GM19395 (cell line): ENCODE data around the gene HIGD1C.

Experiments used
- ATAC-seq: cut with Tn5 transposase; IDR thresholded peaks from one replicate; pipeline ENCODE4 v1.9.1; 2021; ENCODE audit warnings: mild to moderate bottlenecking, moderate library complexity; ENCODE audit not compliant: unreplicated experiment

HIGD1C gene

GRCh38 chr12:50981319-50982239, 29.2 kb downstream of the HIGD1C start:
- no peak for ATAC-seq

- no peak for ATAC-seq
Observed at GRCh38 chr12:50984586-50985298, 32.4 kb downstream of the HIGD1C start.

- ATAC-seq: no peak
Observed at GRCh38 chr12:50985322-50985721, 33.0 kb downstream of the HIGD1C start.

GRCh38 chr12:50986966-50987737, 34.8 kb downstream of the HIGD1C start:
- ATAC-seq: no peak

DNA sequence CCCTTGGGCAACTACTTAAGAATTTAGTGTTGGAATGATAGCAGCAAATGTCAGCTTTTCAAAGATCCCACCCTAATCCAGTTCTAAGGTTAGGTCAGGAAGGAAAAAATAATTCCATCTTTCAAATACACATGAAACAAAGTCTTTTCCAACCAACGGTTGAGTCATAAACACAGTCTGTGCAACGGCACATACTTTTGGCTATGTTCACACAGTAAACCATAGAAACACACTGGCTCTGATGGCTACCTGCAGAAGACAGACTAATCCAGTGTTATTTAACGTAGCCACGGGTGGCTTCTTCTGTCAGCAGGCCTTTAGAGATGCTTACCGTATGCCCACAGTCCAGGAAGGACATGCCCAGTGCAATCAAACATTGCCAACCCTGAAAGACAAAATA, 35.7 kb downstream of the HIGD1C start:
- ATAC-seq: no peak

- no peak for ATAC-seq
Observed at GRCh38 chr12:50988871-50989270, 36.5 kb downstream of the HIGD1C start.

- ATAC-seq: no peak
Observed at GRCh38 chr12:50990147-50990727, 37.9 kb downstream of the HIGD1C start.

DNA sequence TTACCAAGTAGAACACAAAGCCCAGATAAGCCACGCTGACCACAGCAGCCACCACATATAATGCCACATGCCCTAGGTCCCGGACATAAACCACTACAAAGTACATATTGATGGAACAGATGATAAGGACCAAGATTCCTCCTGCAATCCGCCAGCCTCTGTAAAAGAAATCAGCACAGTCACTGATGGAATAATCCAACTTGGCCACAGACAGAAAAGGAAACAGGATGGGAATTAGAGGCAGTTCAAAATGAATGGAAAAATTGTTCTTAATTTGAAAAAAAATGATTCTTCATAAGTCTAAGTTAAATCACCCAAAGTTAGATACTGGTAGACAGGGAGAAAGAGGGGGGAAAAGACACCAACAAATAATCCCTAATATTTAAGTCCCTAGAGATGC, 38.4 kb downstream of the HIGD1C start:
- ATAC-seq: no peak

GRCh38 chr12:50991291-50991690, 38.9 kb downstream of the HIGD1C start:
- ATAC-seq: no peak

DNA sequence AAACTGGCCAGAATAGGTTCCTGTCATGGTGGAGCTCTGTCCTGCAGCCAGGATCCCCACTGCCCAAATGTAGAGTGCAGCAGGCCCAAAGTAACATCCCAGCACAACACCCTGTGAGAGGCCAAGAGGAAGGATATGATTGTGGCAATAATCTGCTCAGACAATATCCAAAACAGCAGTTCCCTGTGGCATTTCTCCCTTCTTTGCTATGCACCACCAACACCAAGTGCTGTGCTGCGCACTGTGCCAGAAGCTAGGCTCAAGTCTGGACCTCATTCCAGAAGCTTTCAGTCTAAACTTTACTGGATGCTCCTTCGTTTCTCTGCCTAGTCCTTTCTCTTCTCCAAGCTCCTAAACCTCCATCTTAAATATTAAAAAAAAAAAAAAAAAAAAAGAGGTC, 40.5 kb downstream of the HIGD1C start:
- no peak for ATAC-seq

DNA sequence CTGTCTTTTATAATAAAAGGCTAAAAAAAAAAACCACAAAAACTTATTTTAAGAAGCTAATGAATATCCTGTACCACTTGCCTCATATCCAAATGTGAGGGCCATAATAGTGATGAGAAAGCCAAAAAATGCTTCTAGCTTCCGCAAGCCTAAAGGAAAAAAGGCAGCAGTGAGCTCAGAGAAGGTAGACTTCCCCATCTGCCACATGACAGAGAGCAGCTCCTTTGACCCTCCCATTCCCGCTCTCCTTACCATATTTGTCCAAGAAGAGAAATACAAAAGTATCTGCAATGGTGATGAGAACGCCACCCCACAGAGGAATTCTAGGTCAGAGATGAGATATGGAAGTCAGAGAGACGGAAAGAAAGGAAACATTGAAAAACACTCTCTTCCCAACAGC, 46.7 kb downstream of the HIGD1C start:
- no peak for ATAC-seq

DNA sequence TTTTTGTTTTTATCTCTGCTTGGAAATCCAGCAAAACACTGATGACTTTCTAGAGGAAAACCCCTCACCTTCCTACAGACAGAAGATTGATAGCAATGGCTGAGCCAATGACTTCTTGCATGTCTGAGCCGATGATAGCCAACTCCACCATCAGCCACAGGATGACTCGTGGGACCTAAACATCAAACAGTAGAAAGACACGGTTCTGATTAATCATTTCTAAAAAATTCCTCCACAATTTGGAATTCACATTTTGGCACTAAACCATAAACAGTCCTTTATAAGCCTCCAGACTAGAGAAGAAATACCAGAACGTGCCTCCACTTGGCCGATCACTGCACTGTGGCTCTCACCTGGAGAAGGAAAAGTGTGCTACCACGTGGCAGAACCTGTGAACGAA, 47.9 kb downstream of the HIGD1C start:
- ATAC-seq: no peak

- no peak for ATAC-seq
Observed at GRCh38 chr12:51001799-51002198, 49.5 kb downstream of the HIGD1C start.

DNA sequence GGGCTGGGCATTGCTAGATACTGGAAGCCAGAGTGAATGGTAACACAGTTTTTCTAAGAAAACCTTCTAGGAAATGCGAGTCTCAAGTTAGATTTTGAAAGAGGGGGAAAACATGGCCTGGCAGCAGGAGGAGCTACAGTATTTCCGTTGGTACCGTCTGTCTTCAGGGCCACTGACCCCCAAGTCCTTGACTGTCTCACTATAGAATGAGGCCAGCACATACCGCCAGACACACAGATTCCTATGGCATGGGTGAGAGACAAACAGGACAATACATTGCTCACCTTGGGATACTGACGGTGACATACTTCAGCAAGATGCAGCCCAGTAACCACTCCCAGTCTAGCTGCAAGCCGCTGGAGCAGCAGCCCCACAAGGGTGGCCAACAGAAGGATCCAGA, 52.2 kb downstream of the HIGD1C start:
- no peak for ATAC-seq

DNA sequence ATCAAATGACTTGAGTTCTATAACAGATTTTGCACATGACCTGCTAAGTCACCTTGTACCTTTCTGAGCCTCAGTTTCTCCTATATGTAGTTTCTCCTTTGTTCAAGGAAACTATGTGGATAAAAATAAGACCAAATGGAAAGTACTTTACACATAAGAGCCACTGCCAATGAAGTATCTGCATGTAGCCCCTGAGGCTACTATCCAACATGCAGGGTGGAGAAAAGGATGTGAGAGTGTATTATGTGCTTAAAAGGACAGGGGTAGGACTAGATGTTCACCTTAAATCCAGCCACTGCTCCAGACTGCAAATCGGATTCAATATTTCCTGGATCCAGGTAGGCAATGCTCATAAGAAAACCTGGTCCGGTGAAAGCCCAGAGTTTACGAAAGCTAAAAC, 52.7 kb downstream of the HIGD1C start:
- ATAC-seq: no peak

- ATAC-seq: no peak
Observed at GRCh38 chr12:51005671-51006070, 53.3 kb downstream of the HIGD1C start.

DNA sequence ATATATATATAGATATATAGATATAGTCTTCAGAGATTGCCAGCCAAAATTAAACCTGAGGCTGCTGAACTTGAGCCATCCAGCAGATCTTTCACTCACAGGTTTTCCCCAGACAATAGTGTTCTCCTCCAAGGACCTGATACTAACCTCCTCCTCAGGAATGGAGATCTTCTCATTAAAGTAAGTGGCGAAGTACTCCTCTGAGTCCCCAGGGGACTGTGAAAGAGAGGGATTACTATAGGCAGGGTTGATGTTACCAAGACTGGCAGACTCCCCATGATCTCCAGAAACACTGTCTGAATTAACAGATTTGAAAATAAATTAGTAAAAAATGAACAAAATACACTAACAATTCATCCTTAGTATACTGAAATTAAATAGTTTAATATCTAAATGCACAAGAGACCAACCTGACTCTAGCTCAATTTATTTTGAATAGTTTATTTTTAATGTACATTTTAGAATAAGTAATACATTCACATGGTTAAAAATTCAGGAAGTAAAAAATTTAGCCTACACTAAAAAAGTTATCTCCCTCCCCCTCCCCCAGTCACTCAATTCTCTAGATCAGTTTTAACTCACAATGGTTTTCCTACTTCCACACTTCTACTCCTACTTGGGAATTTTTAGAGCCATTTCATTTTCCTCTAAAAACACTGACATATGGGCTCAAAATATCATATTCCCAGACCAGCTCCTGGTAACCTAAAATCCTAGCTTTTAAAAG, 56.1 kb downstream of the HIGD1C start:
- no peak for ATAC-seq

- ATAC-seq: no peak
Observed at GRCh38 chr12:51009056-51009440, 56.7 kb downstream of the HIGD1C start.

DNA sequence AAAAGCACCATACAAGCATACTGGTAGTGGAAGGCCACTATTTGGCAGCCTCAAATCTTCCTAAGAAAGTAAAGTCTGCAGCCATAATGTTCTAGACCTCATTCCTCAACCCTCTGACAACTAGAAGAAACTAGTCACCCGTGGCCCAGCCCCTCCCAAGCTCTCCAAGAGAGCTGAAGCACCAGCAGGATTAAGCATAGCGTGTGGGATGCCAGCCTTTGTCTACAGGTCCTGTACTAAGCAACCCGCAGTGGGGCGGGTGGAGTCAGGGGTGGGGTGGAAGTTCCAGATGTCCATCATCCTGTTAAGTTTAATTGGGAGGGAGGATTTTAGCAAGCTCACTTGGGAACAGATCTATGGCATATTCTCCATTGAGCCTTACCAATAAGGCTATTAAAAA, 59.6 kb downstream of the HIGD1C start:
- ATAC-seq: no peak

DNA sequence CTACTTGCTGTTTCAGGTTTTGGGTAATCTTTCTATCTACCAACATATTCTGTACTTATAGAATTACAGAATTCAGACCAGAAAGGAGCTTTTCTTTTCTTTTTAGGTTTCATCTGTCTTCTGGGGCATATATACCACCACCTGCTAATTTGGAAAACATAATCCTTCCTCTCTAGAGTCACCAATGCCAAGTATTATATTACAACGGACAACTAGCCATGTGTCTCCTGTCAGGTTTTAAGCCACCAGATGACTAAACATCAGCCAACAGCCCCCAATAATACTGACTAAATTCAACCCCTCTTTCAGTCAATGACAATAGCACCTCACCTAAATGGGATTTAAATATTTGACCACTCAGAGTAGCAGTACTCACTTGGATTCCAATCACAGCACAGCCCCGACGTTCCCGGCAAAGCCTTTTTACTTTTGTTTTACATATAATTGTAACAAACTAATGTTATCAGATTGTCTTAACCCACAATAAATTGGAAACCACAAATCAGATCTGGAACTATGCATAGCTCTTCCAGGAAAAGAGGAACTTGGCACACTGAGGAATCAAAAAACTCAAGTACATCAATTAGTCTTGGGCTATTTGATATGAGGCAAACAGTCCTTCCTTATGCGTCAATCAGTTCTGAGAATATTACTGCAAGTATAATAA, 60.4 kb downstream of the HIGD1C start:
- ATAC-seq: no peak
